GM19452 (cell line): Measurements from ENCODE around the gene MTCL1.

Experiments used
- ATAC-seq: cut with Tn5 transposase; IDR thresholded peaks from one replicate; pipeline ENCODE4 v1.9.1; 2021; ENCODE audit not compliant: unreplicated experiment

Gene MTCL1

DNA sequence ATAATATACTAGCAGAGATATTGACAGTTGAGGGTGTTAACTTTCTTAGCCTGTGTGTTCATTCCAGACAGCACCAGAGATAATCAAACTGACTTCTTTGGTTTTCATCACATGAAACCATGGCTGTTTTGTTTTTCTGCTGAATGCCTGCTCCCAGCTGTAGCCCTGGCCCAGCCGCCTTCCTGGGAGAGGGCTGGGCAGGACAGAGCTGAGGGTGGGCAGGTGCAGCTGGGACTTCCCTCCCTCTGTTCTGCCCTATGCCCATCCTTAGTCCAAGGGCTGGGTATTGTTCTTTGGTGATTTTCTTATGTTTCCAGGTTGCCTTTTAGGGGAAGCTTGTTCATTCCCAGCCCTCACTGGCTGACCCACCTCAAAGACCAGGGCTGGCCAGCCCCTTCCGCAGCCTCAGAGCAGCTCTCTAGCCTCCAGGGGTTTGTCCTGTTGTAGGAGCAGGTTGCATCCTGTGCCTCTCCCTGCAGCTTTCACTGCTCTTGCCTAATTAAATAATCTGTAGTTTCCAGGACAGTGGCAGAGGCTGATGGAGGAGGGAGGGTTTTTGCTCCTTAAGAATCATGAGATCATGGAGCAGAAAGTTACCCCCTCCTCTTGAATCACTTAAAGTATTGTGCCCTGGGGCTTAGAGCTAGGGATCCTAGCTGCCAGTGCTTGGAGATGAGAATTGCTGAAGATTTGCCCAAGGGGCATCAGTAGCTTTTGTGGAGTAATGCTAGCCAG lies 61.4 kb downstream of the MTCL1 start:
- ATAC-seq: no peak

DNA sequence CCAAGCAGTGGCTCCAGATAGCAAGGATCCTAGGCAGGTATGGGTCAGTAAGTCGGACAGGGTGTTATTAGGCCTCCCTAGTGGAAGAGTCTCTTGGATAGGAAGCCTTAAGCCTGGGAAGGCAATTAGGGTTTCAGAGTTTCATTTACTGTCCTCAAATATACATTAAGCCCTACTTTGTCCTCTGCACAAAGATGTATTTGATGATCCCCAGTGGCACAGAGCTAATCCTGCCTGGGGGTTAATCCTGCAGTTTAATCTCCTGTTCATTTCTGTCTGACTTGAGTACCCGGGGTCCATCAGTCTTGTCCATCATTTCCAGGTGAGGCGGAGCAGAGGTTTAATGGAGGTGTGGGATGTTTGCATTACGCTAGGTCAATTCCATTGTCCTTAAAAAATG lies 62.0 kb downstream of the MTCL1 start:
- ATAC-seq: no peak

DNA sequence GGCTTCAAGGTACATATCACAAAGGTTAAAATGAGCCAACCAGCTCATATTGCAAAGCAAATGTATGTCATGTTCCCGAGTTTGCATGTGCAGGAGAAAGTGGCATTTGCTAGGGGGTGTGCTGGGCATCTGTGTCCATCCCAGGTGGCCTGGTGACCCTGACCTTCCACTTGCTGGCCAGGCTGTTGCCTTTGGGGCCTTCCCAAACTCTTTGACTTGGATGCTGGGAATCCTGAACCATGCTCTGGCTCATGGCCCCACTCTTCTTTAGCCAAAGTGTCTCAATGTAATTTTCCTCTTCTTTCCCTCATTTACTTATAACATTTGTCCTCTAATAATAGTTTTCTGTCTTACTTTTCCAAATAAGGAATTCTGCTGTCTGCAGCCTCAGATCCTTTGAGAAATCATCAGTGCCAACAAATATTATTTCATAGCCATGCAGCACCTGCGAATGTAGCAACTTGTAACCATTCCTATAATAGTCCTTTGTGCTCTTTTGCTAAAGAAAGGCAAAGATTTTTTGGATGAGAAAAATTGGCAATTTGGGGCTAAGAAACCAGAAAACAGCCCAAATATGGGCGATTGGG lies 64.2 kb downstream of the MTCL1 start:
- no peak for ATAC-seq

DNA sequence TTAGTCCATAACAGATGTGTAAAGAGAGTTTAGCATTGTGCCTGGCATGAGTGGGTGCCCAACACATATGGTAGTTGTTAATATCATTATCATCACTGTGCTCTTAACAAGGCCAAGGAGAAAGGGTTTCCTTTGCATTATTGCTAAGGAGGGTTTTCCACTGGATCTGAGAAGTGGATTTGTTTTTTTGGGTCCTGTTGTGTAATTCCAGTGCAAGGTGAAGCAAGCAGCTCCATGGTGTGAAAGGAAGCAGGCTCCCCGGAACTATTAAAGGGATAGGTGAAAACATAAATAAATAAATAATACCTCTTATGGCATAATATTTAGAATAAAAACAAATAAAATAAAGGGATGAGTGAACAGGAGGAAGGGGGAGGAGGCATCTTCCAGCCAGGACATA lies 65.3 kb downstream of the MTCL1 start:
- ATAC-seq: no peak

DNA sequence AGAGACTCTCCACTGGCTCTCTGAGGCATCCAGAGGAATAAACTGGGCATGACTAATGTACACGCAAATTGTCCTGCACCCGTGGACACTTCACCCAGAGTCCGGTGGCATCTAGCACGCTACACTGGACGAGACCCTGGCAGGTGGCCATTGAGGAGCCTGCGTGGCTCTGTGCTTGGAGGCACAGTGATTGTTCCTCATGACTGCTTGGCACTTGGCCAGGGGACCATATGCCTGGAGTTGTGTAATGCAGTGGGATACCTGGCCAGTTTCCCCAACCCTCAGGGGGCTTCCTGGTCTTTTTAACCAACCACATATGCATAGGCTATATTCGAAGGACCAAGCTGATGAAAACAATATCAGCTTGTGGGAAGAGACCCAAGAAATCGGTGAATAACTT lies 66.6 kb downstream of the MTCL1 start:
- ATAC-seq: no peak

DNA sequence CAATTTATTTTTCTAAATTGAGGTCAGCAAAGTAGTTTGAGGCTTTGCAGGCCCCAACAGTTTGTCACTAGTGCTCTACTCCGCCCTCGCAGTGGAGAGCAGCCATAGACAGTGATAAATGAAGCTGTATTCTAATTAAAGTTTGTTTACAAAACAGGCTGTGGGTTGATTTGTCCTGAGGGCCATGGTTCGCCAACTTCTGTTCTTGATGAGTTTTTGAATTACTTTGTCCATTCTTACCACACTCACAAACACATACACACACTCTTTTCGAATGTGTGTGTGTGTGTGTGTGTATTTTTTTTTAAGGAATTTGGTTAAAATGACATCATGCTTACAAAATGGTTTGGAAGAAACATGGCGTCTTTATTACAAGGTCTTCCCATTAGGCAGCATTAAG lies 68.6 kb downstream of the MTCL1 start:
- no peak for ATAC-seq

DNA sequence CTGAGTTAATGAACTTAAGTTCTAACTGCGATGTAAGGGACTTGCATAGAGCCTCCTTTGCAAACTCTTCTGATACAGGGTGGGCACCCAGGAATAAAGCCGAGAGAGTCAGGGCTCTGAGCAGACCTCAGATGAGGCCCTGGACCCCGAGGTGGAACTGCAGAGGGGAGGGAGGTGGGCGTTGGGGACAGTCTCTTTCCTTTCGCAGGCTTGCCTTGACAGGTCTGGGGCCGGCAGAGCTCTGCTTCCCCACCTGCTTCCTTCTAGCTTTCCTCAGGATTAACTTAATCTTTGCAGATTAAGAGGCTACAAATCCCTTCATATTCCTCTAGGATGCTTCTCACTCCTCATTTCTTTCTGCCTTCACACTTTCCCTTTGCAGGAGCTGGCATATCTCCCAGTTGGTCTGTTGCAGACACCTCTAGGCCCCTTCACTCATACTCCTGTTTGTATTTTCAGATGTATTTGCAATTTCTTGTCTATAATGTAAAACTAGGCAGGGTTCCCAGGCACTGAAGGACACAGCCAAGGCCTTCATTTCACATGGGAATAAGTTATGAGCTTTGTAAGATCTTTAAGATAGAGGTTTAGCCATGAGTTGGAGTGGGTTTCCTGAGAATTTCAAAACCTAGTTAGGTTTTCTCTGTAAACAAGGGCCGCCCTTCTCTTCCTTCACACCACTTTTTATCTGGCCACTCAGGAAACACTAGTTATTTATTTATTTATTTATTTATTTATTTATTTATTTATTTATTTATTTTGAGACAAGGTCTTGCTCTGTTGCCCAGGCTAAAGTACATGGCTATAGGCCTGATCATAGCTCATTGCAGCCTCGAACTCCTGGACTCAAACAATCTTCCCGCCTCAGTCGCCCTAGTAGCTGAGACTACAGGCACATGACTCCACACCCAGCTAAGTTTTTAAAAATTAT lies 70.9 kb downstream of the MTCL1 start:
- ATAC-seq: no peak

DNA sequence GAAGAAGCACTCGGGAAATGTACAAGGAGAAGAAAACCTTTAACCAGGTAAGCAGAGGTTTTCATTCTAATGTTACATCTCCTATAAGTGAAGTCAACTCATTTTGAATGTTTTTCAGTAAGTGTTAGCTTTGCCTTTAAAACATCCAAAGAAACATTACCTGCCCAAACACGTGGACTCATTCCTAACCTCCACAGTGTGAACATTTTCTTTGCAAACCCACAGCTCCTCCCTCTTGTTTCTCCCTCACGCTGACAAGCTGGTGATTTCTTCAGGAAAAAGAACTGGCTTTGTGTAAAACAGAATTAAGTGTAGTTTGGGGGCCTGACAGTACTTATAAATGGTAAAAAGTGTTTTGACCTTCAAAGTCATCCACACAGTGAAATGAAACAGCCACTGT lies 72.5 kb downstream of the MTCL1 start:
- no peak for ATAC-seq

DNA sequence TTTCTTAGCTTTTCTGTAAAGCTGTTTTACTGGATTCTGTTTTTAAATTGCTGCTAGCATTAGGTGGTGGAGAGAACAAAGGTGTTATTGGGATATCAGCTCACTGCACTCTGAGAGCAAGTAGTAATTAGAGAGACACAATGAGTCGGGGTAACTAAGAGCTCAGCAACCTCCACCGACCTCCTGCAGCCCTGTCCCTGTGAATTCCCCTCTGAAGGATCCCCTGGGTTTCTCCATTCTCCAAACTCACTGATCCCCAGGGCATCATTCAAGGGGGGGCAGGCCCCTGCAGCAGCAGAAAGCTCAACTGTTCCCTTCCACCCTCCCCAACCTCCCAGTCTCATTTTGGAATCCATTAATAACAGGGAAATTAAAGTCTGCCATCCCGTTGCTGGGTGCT lies 73.0 kb downstream of the MTCL1 start:
- no peak for ATAC-seq

DNA sequence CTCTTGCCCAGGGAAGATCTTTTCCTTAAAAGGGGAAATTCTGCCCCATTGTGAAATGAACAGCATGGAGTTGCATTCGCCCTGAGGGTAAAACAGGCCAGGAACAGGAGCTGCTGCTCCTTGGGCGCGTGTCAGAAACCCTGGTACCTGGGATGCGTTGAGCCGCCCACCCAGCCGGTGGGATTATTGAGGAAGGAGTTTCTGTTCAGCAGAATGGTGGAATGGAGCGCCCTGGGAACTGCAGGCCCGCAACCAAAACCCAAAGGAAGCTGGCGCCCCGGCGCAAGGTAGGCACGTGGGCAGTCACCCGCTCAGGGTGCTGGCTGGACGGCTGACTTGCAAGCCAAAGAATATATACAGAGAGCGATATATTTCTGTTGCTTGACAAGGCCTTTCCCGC lies 73.5 kb downstream of the MTCL1 start:
- no peak for ATAC-seq

DNA sequence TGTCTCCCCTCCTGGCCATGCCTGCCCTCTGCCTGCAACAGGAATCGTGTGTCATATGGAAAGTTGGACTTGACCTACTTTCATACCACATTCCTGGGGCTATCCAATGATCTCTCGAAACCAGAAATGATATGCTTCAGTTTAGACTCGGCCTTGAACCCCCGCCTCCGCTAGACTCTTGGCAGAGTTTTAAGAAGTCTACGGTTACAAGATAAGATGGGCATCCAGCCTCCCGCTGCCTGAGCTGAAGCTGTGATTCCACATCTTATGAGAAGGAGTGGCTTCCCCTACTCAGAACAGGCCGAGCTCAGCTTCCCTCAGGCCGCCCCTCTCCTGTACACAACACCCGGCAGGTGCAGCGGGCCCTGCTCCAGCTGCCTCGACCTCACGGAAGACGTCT lies 73.9 kb downstream of the MTCL1 start:
- ATAC-seq: no peak

DNA sequence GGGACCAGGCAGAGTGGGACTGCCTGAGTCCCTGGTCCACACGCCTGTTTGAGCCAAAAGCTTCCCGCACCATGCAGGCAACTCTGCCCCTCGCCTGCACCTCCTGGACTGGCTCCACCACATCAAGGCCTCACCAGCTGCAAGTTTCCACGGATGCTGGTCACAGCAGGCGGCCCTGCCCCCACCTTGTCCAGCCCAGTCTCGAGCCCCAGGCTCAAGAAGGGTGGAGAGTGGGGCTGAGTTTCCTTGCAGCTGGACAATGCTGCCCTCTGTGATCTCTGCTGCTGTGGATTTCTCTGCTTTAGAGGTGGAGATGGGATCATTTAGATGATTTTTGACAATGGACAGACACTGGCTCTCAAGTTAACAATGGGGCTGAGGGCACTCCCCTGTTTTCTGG lies 74.9 kb downstream of the MTCL1 start:
- no peak for ATAC-seq

DNA sequence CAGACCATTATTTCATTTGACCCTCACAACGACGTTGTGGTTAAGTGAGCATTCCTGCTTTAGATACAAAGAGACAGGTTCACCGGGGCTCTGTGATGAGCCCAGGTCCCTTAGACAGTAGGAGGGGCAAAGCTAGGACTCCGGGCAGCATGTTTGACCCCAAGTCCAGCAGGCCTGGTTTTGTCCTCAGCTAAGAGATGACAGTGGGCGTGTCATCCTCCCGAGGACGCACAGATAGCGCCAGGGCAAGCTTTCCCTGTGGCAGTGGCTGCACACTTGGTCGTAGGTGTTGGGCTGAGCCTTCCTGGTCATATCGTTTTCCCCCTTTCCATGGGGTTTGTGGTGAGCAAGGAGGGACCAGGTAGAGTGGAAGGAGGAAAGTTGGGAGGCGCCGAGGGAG lies 76.3 kb downstream of the MTCL1 start:
- no peak for ATAC-seq

DNA sequence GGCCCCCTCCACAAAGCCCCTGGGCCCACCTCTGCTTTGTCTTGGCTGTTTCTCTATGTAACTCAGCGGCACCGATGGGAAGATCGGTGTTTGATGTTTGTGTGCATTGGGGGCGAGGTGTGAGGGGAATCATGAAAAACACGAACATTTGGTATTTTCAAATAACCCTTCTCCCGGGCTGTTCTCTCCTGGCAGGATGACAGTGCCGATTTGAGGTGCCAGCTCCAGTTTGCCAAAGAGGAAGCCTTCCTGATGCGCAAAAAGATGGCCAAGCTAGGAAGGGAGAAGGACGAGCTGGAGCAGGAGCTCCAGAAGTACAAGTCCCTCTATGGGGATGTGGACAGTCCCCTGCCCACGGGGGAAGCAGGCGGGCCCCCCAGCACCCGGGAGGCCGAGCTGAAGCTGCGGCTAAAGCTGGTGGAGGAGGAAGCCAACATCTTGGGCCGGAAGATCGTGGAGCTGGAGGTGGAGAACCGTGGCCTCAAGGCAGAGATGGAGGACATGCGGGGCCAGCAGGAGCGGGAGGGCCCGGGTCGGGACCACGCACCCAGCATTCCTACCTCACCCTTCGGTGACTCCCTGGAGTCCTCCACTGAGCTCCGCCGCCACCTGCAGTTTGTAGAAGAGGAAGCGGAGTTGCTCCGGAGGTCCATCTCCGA lies 78.1 kb downstream of the MTCL1 start:
- ATAC-seq: no peak

DNA sequence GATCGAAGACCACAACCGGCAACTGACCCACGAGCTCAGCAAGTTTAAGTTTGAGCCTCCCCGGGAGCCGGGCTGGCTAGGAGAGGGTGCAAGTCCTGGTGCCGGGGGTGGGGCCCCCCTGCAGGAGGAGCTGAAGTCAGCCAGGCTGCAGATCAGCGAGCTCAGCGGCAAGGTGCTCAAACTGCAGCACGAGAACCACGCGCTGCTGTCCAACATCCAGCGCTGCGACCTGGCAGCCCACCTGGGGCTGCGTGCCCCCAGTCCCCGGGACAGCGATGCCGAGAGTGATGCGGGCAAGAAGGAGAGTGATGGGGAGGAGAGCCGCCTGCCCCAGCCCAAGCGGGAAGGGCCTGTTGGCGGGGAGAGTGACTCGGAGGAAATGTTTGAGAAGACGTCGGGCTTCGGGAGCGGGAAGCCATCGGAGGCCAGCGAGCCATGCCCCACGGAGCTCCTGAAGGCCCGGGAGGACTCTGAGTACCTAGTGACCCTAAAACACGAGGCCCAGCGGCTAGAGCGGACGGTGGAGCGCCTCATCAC lies 78.7 kb downstream of the MTCL1 start:
- no peak for ATAC-seq

DNA sequence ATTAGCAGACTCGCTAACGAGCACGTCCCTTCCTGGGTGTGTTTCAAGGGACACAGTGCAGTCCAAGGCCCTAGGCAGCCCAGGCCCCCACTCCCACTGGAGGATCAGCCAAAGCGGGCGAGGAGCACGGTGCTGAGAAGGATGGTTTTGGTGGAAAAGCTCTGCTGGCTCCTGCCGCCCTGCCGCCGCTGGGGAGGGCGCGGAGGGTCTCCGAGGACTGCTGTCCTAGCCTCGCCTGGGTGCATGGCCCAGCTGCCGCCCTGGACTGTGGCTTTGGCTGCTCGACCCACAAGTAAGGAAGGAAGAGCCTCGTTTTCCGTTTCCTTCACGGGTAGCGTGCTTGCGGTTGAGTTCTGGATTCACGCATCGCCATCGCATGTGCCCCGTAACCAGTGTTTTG lies 79.9 kb downstream of the MTCL1 start:
- no peak for ATAC-seq

DNA sequence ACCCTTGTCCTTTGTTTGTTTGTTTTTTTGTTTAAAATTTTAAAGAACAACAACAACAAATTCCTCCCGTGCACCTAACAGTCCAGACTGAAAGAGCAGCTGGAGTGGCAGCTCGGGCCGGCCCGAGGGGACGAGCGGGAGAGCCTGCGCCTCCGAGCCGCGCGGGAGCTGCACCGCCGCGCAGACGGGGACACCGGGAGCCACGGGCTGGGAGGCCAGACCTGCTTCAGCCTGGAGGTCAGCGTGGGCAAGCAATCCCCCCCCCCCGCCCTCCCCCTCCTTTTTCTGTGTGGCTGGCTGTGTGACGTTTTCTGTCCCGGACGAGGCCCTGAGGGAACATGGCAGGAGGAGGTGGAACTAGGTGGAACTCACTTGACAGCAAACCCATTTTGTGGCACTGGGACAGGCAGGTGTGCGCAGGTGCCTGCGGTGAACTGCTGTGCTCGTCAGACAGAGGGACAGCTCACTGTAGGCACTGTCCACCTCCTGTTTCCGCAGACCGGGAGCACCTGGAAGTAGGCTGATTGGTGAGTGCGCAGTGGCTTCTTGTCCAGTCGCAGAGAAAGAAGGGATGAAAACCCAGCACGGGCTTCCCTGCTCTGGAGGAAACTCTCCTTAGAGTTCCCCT lies 80.6 kb downstream of the MTCL1 start:
- ATAC-seq: no peak

DNA sequence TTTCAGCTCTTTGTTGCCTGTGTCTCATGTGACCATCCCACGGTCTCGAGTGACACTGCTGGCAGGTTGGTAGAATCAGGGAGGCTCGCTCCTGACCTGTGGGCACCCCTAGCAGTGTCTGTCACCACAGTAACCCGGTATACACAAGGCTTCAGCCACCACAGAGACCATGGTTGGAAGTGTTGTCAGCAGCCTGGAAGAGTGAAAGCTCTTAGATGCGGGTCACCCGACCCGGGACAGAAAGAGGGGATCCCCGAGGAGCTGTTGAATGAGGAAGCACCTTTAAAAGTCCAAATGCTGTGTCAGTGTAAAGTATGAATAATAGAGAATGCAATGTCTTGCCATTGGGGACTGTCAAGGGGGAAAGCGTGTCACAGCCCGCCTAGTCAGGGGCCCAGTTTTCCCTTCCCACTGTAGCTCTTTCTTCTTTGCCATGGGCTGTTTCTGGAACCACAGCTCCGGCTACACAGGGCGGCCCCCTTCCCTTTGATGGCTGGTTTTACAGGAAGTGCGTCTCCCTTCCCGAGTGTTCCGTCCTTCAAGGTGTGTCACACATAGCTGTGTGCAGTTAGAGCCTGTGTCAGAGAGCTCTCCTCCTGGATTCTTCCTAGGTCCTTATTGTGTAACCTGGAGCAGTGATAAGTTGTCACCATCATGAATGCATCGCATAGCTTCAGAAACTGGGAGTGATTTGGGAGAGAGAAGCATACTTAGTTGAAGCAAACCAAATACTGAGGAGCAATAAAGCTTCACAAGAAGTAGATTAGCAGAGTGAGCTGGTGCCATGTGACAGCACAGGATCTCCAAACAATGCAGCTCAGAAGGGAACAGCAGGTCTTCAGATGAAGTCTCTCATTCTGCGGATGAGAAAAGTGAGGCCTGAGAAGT lies 81.4 kb downstream of the MTCL1 start:
- no peak for ATAC-seq

DNA sequence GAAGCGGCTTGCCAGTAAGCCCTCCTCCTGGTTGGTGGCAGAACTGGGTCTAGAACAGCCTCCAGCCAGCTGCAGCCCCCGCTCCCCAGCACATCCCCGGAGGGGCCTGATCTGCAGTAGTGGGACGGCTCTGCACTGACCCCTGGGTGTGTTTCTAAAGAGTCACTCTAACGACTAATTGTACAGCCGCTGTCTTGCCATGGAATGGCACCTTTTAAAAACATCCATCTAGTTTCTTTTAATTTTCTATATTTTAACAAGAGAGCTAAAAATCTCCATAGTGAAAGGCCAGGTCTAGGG lies 82.0 kb downstream of the MTCL1 start:
- ATAC-seq: no peak

DNA sequence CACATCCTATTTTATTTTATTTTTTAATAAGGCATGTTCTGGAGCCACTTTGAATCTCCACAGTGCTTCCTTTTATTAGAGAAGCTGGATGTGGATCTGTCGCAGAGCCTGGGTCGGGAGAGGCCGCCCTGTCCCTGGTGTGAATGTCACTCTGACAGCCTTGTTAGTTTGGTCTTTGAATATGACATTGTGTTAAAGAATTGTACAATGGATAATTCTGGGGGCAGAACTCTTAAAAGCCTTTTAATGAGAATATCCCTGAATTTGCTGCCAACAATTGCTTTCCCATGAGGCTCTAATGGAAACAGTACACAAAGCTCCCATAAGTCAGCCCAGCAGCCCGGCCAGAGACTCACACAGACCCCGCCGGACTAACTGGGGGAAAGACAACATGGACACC lies 82.4 kb downstream of the MTCL1 start:
- no peak for ATAC-seq
